ENCODE results near the gene CNNM4.

The CNNM4 gene

GRCh38 chr2:96760986-96761832 is 507 bp downstream of the CNNM4 start:
- peak; percentile 86 for DNase-seq

- no peak for DNase-seq
Observed at GRCh38 chr2:96762529-96763311, 2.0 kb downstream of the CNNM4 start.

GRCh38 chr2:96763511-96764252 is 3.0 kb downstream of the CNNM4 start:
- peak; percentile 48 for DNase-seq

GRCh38 chr2:96764253-96764637 is 3.5 kb downstream of the CNNM4 start:
- DNase-seq, result peak; percentile 48

GRCh38 chr2:96767135-96767871 is 6.6 kb downstream of the CNNM4 start:
- no peak for DNase-seq

- no peak for DNase-seq
Observed at GRCh38 chr2:96768083-96768561, 7.4 kb downstream of the CNNM4 start.

GRCh38 chr2:96769814-96770213 is 9.1 kb downstream of the CNNM4 start:
- DNase-seq, result no peak

- DNase-seq, result no peak
Observed at GRCh38 chr2:96770442-96771202, 9.9 kb downstream of the CNNM4 start.

- DNase-seq, result peak; percentile 63
Observed at GRCh38 chr2:96771796-96772618, 11.3 kb downstream of the CNNM4 start.

GRCh38 chr2:96772903-96773671 is 12.4 kb downstream of the CNNM4 start:
- no peak for DNase-seq

GRCh38 chr2:96773922-96774321 is 13.2 kb downstream of the CNNM4 start:
- peak; percentile 84 for DNase-seq

GRCh38 chr2:96775160-96775559 is 14.5 kb downstream of the CNNM4 start:
- DNase-seq, result no peak

- DNase-seq, result no peak
Observed at GRCh38 chr2:96783388-96783787, 22.7 kb downstream of the CNNM4 start.

GRCh38 chr2:96787411-96787810 is 26.7 kb downstream of the CNNM4 start:
- DNase-seq, result no peak

GRCh38 chr2:96788442-96789244 is 27.9 kb downstream of the CNNM4 start:
- DNase-seq, result no peak

GRCh38 chr2:96789245-96789617 is 28.5 kb downstream of the CNNM4 start:
- no peak for DNase-seq

GRCh38 chr2:96792772-96793749 is 32.4 kb downstream of the CNNM4 start:
- DNase-seq, result no peak

GRCh38 chr2:96795076-96795475 is 34.4 kb downstream of the CNNM4 start:
- no peak for DNase-seq

Data from DMS53 (cell line).